ENCODE results near the gene ITGB1BP1. TPM values are rescaled to one million over a fixed set of nuclear protein-coding genes. Genes with fewer than 3 reads are reported as not detected.
A peak's percentile ranks its signal among the peaks of the same experiment; 100 is the strongest.

Gene ITGB1BP1
- total RNA-seq, 1 donor from 2014 or later = 61.6 TPM

- H3K36me3 ChIP-seq = peaks cover 67% of the 10 kb centered on the region
- peaks cover 17% of the 10 kb centered on the region for H3K4me1 ChIP-seq
- H3K27ac ChIP-seq = peak overlapping the region; percentile 14
- no peak for TF ChIP-seq CTCF (IDR thresholded peaks at IDR 0.05)
- H3K9me3 ChIP-seq = no peaks in the 10 kb centered on the region
- intact Hi-C loops (cut with DNase I) = no loop called here
- no peaks in the 10 kb centered on the region for H3K27me3 ChIP-seq (ENCODE audit: low read depth)
- ATAC-seq (no peak), DNase-seq (no peak)
- H3K4me3 ChIP-seq = no peak overlapping the region
These were observed 42.4 kb downstream of the ITGB1BP1 start for GRCh38 chr2:9380702-9381628.

GRCh38 chr2:9379391-9379755 lies 44.0 kb downstream of the ITGB1BP1 start:
- H3K27ac ChIP-seq = peak overlapping the region; percentile 22
- H3K36me3 ChIP-seq = peaks cover 61% of the 10 kb centered on the region
- H3K9me3 ChIP-seq = no peaks in the 10 kb centered on the region
- DNase-seq (no peak), ATAC-seq (peak in 1 of 2 donors; percentile 10)
- peaks cover 17% of the 10 kb centered on the region for H3K4me1 ChIP-seq
- intact Hi-C loops (cut with DNase I) = no loop called here
- H3K27me3 ChIP-seq (ENCODE audit: low read depth) = no peaks in the 10 kb centered on the region
- no peak for TF ChIP-seq CTCF (IDR thresholded peaks at IDR 0.05)
- H3K4me3 ChIP-seq = no peak overlapping the region

GRCh38 chr2:9378433-9379390 lies 44.6 kb downstream of the ITGB1BP1 start:
- intact Hi-C loops (cut with DNase I) = no loop called here
- ATAC-seq (peak; percentile 67 to 69), DNase-seq (no peak)
- peak overlapping the region; percentile 25 for H3K27ac ChIP-seq
- TF ChIP-seq CTCF (IDR thresholded peaks at IDR 0.05) = no peak
- H3K27me3 ChIP-seq (ENCODE audit: low read depth) = no peaks in the 10 kb centered on the region
- H3K9me3 ChIP-seq = no peaks in the 10 kb centered on the region
- H3K4me3 ChIP-seq = no peak overlapping the region
- peaks cover 59% of the 10 kb centered on the region for H3K36me3 ChIP-seq
- peaks cover 17% of the 10 kb centered on the region for H3K4me1 ChIP-seq

- DNase-seq = no peak
- intact Hi-C loops (cut with DNase I) = no loop called here
- no peak for ATAC-seq
- peaks cover 58% of the 10 kb centered on the region for H3K36me3 ChIP-seq
- no peaks in the 10 kb centered on the region for H3K9me3 ChIP-seq
- no peak overlapping the region for H3K4me3 ChIP-seq
- no peak for TF ChIP-seq CTCF (IDR thresholded peaks at IDR 0.05)
- H3K4me1 ChIP-seq = peaks cover 17% of the 10 kb centered on the region
- peak overlapping the region; percentile 25 for H3K27ac ChIP-seq
- H3K27me3 ChIP-seq (ENCODE audit: low read depth) = no peaks in the 10 kb centered on the region
These were observed 45.7 kb downstream of the ITGB1BP1 start for GRCh38 chr2:9377461-9378097.

- ATAC-seq (no peak), DNase-seq (no peak)
- no peaks in the 10 kb centered on the region for H3K9me3 ChIP-seq
- H3K4me3 ChIP-seq = no peak overlapping the region
- intact Hi-C loops (cut with DNase I) = no loop called here
- H3K36me3 ChIP-seq = peaks cover 61% of the 10 kb centered on the region
- H3K27ac ChIP-seq = no peak overlapping the region
- TF ChIP-seq CTCF (IDR thresholded peaks at IDR 0.05) = no peak
- peaks cover 17% of the 10 kb centered on the region for H3K4me1 ChIP-seq
- H3K27me3 ChIP-seq (ENCODE audit: low read depth) = no peaks in the 10 kb centered on the region
These were observed 47.4 kb downstream of the ITGB1BP1 start for GRCh38 chr2:9375857-9376428.

Data from lower lobe of right lung (tissue), 2 donors.